Measurements from ENCODE around the gene IPPK.

- TF ChIP-seq CTCF (conservative IDR thresholded peaks at IDR 0.05) (no peak), ZFX (IDR thresholded peaks at IDR 0.05) (no peak)
Observed at GRCh38 chr9:92613268-92614122, 56.4 kb downstream of the IPPK start.
